Uterus (tissue), 4 donors: ENCODE measurements around the gene SPRN. TPM values are rescaled to one million over a fixed set of nuclear protein-coding genes. Genes with fewer than 3 reads are reported as not detected.
A peak's percentile ranks its signal among the peaks of the same experiment; 100 is the strongest.

Experiments used
- DNase-seq, 2 donors: peaks; one replicate each; pipeline ENCODE4 v3.0.0-alpha.2; 2019 to 2020
- H3K27ac ChIP-seq, 2 donors: fragments of 200-600 bp; sonication (generic); 1 replicate in 1 of 2; 2 replicates in 1 of 2; pipeline ENCODE4 v1.5.1; 2016 to 2018
- H3K27me3 ChIP-seq, 2 donors: fragments of 200-600 bp; sonication (generic); one replicate each; pipeline ENCODE4 v1.5.1; 2018 to 2019; ENCODE audit warnings: control low read depth in 1 of 2
- H3K36me3 ChIP-seq, 2 donors: fragments of 200-600 bp; sonication (generic); one replicate each; pipeline ENCODE4 v1.5.1; 2019; ENCODE audit warnings: control low read depth in 1 of 2
- H3K4me1 ChIP-seq, 2 donors: fragments of 200-600 bp; sonication (generic); one replicate each; pipeline ENCODE4 v1.5.1; 2018 to 2019; ENCODE audit warnings: control low read depth in 1 of 2
- H3K4me3 ChIP-seq, 2 donors: fragments of 200-600 bp; sonication (generic); 1 replicate in 1 of 2; 2 replicates in 1 of 2; pipeline ENCODE4 v1.5.1; 2018 to 2019; ENCODE audit warnings: mild to moderate bottlenecking in 1 of 2
- H3K9me3 ChIP-seq, 2 donors: fragments of 200-600 bp; sonication (generic); one replicate each; pipeline ENCODE4 v1.5.1; 2019; ENCODE audit warnings: control low read depth in 1 of 2
- CTCF ChIP-seq, 4 experiments: fragments of 200-600 bp in 2 of 4; fragments of 450-650 bp in 2 of 4; sonication (generic) in 2 of 4; IDR thresholded peaks; one replicate each; pipeline ENCODE4 v1.5.1; 2016 to 2019; ENCODE audit warnings: antibody characterized with exemption in 4 of 4, mild to moderate bottlenecking in 2 of 4, moderate library complexity in 1 of 4
- POLR2A ChIP-seq, 2 donors: fragments of 450-650 bp; IDR thresholded peaks; one replicate each; pipeline ENCODE4 v1.6.1; 2016; ENCODE audit warnings: antibody characterized with exemption in 2 of 2, mild to moderate bottlenecking in 1 of 2, moderate library complexity in 1 of 2
- intact Hi-C: fragments of 100-400 bp; cut with DNase I; formaldehyde crosslinking; loops from one replicate; pipeline ENCODE4 v1.15.1; 2023; ENCODE audit warnings: low total_unique reads
- total RNA-seq, 4 donors: library from RNA; depleted of rRNA in 3 of 4; stranded (reverse); fragments of >200 nt in 3 of 4; gene quantifications; one replicate each; pipeline versions ENCODE4 v1.1.0 to v1.2.4, GENCODE V29; 2014 to 2023
- donor health status: DM: yes; HTN: yes; CAD: no.

The SPRN gene
- total RNA-seq, 4 donors from 2014 or later: 0.62 TPM; not detected in 3

GRCh38 chr10:133466683-133467275, 42.4 kb upstream of the SPRN start:
- TF ChIP-seq POLR2A (IDR thresholded peaks at IDR 0.05) (no peak), CTCF (IDR thresholded peaks at IDR 0.05) (no peak)
- Histone ChIP-seq H3K9me3 (peaks cover 0 to 3% of the 10 kb centered on the region in 2 donors), H3K4me3 (no peak overlapping the region), H3K27me3 (no peaks in the 10 kb centered on the region), H3K4me1 (no peaks in the 10 kb centered on the region), H3K27ac (no peak overlapping the region), H3K36me3 (no peaks in the 10 kb centered on the region)
- intact Hi-C loops: no loop called here
- no peak for DNase-seq

GRCh38 chr10:133465950-133466474, 41.6 kb upstream of the SPRN start:
- Histone ChIP-seq H3K9me3 (peaks cover 0 to 3% of the 10 kb centered on the region in 2 donors), H3K4me3 (no peak overlapping the region), H3K27ac (no peak overlapping the region), H3K27me3 (no peaks in the 10 kb centered on the region), H3K4me1 (no peaks in the 10 kb centered on the region), H3K36me3 (no peaks in the 10 kb centered on the region)
- no peak for DNase-seq
- intact Hi-C loops: no loop called here
- TF ChIP-seq CTCF (IDR thresholded peaks at IDR 0.05) (no peak), POLR2A (IDR thresholded peaks at IDR 0.05) (no peak)

GRCh38 chr10:133465191-133465949, 40.9 kb upstream of the SPRN start:
- no peak overlapping the region for H3K27ac ChIP-seq
- peaks cover 0 to 3% of the 10 kb centered on the region in 2 donors for H3K9me3 ChIP-seq
- no peaks in the 10 kb centered on the region for H3K36me3 ChIP-seq
- no peaks in the 10 kb centered on the region for H3K4me1 ChIP-seq
- H3K27me3 ChIP-seq: no peaks in the 10 kb centered on the region
- TF ChIP-seq CTCF (IDR thresholded peaks at IDR 0.05): no peak
- TF ChIP-seq POLR2A (IDR thresholded peaks at IDR 0.05): no peak
- H3K4me3 ChIP-seq: no peak overlapping the region
- intact Hi-C loops: no loop called here
- no peak for DNase-seq

- no peak for TF ChIP-seq CTCF (IDR thresholded peaks at IDR 0.05)
- TF ChIP-seq POLR2A (IDR thresholded peaks at IDR 0.05): no peak
- Histone ChIP-seq H3K4me3 (no peak overlapping the region), H3K36me3 (no peaks in the 10 kb centered on the region), H3K4me1 (no peaks in the 10 kb centered on the region), H3K27me3 (no peaks in the 10 kb centered on the region), H3K27ac (no peak overlapping the region), H3K9me3 (peaks cover 0 to 3% of the 10 kb centered on the region in 2 donors)
- DNase-seq: peak in 1 of 2 donors; percentile 11
- intact Hi-C loops: no loop called here
Observed at GRCh38 chr10:133464582-133465031, 40.2 kb upstream of the SPRN start.
